Occipital lobe (tissue), 2 donors: ENCODE data around the gene ATP6AP1. TPM values are rescaled to one million over a fixed set of nuclear protein-coding genes. Genes with fewer than 3 reads are reported as not detected.

Source experiments
- DNase-seq: peaks from one replicate; lab custom pipeline; 2025; lab: John Stamatoyannopoulos, UW
- total RNA-seq: library from RNA; depleted of rRNA; stranded (reverse); fragments of >200 nt; gene quantifications from one replicate; pipeline ENCODE4 v1.2.3, GENCODE V29; 2014

Gene ATP6AP1
- total RNA-seq, 1 donor from 2014 or later: 42.7 TPM

DNA sequence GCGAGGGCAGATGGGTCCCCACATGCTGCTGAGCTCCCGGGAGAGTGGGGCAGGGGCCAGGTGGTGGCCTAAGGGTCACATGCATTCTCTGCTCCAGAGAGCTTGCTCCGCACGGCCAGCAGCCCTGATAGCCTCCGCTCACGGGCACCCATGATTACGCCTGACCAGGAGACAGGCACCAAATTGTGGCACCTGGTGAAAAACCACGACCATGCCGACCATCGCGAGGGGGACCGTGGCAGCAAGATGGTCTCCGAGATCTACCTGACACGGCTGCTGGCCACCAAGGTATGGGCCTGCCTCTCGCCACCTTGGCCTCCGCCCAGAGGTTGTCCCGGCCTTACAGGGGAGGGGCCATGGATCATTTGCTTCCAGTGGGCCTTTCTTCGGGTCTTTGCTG, 41.4 kb downstream of the ATP6AP1 start:
- no peak for DNase-seq

DNA sequence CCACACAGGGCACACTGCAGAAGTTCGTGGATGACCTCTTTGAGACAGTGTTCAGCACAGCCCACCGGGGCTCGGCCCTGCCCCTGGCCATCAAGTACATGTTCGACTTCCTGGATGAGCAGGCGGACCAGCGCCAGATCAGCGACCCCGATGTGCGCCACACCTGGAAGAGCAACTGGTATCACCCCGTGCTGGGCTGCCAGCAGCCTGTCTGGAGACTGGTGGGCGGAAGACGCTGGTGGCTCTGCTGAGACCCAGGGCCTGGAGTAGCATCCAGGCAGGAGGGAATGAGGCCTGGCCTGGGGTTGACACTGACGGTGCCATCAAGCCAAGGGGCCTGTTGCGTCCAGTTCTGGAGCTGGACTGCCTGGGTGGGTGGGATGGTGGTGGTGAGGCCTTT, 42.0 kb downstream of the ATP6AP1 start:
- DNase-seq: no peak

DNA sequence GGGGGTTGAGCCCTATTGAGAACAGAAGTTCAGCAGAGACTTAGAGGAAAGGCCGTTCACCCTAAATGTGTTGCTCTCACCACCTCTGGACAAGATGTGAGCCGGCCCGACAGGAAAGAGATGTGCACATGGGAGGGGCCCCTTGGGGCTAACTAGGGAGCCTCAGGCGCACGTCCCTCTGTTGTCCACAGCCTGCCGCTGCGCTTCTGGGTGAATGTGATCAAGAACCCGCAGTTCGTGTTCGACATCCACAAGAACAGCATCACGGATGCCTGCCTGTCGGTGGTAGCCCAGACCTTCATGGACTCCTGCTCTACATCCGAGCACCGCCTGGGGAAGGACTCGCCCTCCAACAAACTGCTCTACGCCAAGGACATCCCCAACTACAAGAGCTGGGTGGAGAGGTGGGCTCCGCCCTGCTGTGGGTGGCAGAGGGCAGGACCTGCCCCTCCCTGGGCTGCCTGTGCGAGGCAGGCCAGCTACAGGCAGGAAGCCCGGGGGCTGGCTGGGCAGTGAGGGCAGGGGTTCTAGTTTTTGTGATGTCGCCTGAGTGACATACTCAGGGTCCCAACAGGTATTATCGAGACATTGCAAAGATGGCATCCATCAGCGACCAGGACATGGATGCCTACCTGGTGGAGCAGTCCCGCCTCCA, 42.6 kb downstream of the ATP6AP1 start:
- no peak for DNase-seq

DNA sequence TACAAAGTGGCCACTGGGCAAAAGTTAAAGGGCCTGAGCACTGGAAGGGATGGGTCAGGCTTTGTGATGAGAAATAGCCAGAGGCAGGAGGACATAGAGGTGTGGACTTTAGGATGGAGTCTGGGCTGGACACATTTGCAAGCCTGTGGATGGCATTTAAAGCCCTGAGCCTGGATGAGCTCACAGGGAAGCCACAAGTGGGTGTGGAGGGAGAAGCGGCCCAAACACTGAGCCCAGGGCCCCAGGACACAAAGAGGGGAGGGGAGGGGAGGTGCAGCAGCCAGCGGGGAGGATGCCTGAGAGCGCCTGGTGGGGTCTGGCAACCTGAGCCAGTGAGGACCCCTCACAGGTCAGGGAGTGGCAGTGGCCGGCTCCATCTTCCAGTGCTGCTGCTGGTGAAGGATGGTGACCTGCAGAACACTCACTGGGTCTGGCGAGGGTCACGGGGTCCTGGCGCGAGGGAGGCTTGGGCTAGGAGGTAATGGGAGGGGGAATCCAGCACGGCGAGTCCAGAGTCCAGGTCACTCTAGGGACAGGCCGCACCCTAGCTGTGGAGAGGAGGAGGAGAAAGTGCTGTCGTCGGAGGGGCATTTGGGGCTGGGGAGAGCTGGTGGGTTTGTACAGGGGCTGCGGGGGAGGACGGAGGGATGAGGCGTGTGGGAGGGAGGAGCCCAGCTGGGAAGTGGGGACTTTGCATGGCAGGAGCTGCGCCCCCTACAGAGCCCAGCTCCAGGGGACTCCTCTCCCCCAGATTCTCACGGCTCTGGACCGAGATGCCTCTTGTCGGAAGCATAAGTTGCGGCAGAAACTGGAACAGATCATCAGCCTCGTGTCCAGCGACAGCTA, 43.6 kb downstream of the ATP6AP1 start:
- DNase-seq: no peak

DNA sequence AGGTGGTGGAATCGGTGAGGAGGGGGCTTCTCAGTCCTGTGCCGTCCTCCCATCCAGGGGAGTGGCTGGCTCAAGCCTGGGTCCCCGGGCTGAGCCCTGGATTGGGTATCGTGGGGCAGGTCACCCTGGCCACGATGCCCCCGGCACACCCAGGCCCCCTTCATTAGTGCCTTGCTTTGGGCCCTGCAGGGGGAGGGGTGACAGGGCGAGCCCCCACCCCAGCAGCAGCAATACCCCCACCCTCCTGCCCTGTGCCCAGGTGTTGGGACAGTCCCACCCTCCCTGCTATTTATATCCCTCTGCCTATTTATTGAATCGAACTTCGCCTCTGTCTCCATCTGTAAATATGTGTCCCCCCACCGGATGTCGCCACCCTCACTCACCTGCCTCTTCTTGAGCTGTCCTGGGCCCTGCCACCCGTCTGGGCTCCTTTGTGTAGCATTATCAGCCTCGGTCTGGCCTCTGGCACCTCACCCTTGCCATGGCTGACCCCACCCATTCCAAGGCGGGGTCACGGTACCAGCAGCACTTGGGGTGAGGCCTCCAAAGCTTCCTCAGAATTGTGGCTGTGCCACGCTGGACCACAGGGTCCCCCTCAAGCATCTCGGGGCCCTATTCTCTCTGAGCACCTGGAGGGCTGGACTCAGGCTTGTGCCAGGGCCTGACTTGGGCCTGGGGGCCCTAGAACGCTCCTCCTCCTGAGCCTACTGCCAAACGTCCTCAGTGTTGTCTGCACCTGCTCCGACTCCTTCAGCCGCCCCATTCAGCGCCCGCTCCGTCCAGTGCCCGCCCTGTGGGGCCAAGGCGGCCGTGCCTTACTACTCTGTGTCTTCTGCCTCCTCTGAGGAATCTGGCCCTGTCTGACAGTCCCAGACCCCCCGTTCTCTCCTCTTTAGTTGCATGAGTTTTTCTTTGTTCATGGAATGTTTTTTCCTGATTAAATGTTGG, 44.5 kb downstream of the ATP6AP1 start:
- DNase-seq: no peak

DNA sequence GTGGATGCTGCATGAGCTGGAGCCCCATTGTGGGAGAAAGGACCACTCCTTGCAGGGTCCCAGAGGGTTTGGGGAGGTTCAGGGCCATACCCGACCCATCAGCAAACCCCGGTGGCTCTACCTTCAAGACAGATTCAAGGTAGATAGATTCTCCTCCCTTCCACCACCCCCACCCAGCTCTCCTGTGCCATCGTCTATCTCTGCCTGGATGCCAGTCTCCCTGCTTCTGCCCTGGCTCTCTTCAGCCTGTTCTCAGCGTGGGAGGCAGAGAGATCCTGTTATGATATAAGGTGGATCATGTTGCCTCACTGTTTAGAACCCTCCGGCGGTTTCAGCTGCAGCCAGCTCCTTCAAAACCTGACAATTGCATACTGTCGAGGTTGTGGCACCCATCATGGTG, 45.2 kb downstream of the ATP6AP1 start:
- DNase-seq: no peak

DNA sequence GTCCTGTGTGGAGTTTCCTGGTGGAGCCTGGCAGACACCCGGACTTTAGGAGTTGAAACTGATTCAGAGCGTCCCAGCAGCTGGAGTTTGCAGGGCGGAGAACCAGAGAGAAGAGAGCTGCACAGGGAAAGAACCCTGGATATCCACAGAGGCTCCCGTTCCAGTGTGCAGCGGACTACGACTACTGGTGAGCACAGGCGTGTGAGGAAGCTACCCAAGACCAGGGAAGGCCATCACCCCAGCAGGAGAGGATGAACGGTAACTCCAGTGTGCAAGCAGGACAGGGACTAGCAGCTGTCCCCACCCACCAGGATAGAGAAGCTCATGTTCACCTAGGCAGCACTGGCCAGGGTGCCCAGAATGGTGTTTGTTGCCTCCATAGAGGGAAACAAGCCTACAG, 48.3 kb downstream of the ATP6AP1 start:
- no peak for DNase-seq

DNA sequence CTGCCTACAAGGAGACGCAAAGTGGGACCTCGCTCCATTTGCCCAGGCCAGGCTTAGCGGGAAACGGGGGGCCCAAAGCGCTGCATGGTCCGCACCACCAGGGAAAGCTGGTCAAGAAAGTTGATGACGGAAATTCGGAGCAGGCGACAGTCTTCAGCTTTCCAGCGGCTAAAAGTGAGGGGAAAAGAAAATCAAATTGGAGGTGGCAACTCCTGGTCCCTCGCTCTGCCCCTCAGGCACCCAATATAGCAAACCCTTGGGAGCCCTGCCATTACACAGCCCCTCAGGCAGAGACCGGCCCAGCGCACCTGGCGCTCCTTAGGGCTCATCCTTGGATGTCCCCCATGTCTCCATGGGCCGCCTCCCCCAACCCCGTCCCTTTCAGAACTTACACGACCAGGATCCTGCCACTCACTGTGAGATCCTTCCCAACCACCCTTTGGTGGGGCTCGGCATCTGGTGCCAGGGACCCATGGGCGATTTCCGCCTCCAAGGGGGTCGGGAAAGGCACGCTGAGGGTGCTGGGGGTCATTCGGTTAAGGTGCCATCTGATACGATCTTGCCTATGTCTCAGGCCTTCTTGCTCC, 49.5 kb downstream of the ATP6AP1 start:
- DNase-seq: no peak

DNA sequence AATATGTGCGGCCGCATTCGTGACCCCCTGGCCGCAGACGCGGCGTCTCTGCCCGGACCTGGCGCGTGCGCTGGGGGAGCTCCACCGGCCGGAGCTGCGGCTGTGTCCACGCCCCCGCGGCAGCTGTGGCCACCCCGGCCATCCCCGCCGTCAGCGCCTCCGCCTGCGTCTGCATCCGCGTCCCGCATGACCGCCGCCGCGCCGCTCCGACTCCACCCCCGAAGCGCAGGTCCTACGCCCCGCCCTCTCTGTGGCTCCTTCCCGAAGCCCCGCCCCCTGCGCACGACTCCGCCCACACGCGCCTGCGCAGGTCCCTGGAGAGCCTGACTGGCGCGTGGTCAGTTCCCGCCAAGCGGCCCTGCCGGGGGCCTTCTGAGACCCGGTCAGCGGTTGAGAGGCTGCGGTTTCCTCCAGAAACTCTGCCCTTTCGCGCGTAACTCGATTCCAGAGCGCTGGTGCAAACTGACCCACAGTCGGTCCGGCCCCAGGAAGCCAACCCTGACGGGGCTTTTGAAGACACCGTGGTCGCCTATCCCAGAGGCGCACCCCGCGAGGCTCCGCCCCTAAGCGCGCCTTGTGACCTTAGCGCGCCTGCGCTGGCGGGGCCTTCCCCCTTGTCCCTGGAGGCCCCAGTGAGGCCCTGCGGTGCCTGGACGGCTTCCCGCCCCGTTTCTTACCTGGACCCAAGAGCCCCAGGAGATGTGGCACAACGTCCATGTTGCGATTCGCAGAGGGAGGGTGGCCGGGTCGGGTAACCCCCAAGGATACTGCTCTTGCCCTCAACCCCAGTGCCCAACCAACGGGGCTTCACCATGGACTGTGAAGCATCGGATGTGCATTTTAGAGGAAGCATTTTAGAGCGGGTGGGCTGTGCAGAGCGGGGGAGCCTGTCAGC, 50.5 kb downstream of the ATP6AP1 start, which contains the start of gene LAGE3:
Gene LAGE3 (minus strand): TSS at position 554 of the 895 bp plus-strand sequence. CDS start 366 bp downstream, at position 188.
- peak; percentile 85 for DNase-seq

DNA sequence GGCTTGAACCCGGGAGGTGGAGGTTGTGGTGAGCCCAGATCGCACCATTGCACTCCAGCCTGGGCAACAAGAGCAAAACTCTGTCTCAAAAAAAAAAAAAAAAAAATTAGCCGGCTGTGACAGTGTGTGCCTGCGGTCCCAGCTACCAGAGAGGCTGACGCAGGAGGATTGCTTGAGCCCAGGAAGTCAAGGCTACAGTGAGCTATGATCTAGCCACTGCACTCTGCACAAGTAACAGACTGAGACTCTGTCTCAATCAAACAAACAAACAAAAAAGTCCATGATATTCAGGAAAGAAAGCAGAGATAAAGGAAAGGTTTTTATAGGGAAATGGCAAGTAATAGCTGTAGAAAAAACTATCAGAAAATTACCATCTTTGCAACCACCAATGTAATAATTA, 52.7 kb downstream of the ATP6AP1 start:
- DNase-seq: no peak

DNA sequence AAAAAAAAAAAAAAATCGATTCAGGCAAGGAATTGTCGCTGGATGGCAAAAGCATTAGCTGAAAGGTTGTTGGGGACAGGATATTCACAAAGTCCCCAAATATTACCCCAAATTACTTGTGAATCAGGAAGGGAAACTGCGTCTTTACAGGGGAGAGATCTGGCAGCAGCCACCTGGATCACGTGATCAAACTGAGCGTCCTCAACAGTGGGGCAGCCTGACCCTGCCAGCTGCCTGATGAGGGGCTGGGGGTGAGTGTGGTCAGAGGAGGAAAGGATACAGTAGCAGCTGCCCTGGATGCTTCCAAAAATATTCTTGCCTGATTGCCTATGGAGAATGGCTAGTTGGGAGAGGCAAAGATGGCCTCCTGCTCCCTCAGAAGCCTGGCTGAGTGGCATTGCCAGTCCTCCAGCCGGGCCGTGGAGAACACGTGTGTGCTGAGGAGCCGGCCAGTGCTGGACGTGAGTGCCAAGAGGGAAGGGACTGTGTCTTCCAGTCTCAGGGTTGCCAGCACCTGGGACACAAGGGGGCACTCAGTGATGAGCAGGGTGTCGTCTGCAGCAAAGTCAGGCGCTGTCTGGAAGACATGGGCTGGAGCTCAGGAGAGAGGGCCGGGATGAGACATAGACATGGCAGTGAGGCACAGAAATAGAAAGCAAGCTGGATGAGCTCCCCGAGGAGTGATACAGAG, 53.6 kb downstream of the ATP6AP1 start:
- DNase-seq: no peak

DNA sequence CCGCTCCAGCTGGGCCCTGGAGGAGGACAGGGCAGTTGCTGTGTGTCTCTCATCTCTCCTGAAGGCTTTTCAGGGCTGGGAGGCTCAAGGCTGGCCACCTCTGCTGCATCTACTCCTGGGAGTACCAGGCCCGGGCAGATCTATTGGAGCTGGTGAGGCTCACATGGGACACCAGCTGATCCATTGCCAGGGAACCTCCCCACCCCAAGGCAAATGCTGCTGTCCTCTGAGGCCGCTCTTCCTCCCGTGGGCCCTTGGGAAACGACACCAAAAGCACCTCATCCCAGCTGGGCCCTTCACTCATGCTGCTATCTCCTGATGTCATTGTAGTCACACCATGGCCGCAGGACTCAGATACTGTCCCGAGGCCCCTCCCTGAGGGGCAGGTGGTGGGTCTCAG, 54.3 kb downstream of the ATP6AP1 start:
- no peak for DNase-seq

DNA sequence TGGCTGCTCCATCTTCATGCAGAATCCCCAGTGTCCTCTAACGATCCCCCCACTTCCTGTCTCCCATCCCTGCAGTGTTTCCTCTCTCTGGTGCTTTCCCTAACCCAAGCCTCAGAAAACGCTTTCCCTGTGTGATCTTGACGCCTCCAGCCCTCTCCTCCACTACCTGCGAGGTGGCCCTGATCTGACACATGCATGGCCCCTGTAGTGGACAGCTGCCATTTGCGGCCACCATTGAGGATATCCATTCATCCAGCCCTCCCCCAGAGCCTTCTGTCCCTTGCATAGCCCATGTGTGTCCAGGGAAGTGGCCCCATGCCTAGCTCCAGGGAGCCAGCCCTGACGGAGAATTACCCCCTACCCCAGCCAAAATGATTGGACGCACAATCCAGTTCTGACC, 54.8 kb downstream of the ATP6AP1 start:
- DNase-seq: no peak

DNA sequence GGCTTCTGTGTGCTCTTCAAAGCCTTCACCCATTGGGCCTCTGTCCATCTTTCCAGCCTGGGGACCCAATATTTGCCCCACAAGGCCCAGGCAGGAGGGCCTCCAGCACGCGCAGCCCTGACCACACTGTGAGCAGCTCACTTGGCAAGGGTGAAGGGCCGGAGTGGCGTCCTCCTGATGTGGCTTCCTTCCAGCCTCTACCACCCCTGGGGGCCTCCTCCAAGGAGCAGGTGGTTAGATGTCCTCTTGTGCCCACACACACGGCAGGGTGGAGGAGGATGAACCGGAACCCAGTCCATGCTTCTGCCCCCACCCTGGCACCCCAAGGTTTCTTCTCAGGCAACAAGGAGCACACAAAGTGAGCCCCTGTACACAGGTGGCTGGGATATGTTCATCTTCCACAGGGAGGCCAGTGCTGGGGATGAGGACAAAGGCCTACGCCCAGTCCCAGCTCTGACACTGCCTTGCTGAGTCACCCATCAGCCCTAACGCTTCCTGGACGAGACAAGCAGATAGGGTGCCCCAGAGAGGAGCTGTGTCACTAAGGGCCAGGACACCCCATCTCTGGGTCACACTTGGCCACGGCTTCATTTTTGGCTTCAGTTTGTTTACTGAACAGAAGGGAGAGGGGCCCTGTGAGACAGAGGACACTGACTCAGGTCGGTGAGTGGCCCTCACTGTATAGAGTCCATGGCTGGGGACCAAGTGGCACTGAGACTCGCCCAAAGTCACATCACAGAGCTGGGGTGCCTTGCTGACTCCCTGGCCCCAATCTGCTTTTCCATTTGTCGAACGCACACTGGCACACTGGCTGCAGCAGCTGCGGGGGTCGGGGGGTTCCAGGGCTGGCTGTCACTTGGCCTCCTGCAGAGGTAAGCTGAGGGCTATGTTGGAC, 56.0 kb downstream of the ATP6AP1 start:
- no peak for DNase-seq

DNA sequence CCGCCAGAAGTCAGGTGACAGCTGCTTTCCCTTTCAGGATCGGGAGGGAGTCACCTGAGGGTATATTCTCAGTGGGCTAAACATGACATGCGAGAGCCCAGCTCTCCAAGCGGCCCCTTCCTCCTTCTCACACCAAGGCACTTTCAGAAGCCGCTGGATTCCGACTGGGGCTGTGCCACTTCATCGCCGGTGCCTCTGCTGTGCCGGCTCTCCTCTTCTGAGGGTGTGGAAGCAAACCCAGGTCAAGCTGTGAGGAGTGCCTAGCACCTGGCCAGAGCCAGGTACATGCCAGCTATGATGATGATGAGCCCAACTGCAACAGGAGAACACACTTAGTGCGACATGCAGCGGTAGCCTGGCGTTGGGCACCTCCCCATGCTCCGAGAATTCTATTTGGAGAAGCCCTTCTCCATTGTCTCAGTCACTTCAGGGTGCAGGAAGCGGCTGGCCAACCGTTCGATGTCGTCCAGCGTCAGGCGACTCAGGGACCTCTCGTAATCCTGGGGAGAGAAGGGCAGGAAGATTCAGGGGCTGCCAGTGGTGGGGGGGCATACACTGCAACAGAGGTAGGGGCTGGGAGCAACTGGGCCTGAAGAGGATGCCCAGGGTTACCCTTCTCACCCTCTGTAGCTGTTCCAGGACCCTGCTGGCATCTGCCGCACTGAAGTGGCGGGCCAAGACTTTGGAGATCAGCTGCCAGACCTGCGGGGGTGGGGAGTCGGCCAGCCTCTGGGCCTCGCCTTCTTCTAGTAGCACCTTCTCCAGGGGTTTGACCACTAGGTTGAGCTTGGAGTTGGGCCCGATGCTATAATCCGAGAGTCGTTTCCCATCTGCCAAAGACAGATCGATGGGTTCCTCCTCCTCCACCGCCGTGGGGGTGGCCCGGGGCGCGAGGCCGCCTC, 56.9 kb downstream of the ATP6AP1 start:
- no peak for DNase-seq

DNA sequence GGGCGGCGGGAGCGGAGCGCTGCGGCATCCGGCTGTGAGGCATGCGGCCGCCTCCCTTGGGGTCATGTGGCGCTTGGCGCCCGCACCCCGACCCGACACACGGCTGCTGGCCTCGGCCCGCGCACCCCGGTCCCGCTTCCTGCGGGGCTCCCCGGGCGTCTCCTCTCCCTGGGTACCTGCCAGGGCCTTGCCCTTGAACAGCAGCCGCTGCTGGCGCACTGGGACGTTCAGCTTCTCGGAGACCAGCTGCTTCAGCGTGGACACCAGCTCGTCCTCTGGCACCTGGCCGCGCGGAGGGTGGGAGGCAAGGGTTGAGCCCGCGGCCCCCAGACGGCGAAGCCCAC, 57.5 kb downstream of the ATP6AP1 start:
- DNase-seq: no peak
